Neuronal stem cell (in vitro differentiated cells): ENCODE measurements around the gene ADAM20.

Experiments used
- DNase-seq: peaks from one replicate; pipeline ENCODE4 v3.0.0-alpha.2; 2013; ENCODE audit warnings: low spot score
- H2AFZ ChIP-seq: one replicate; pipeline ENCODE4 v1.6.1; 2013; ENCODE audit warnings: mild to moderate bottlenecking, low read length, inconsistent platforms
- H2AK5ac ChIP-seq: 2 replicates; pipeline ENCODE4 v1.6.1; 2013; ENCODE audit warnings: low read depth, mild to moderate bottlenecking, inconsistent platforms, low read length, moderate library complexity, mixed read lengths
- H2BK120ac ChIP-seq: 2 replicates; pipeline ENCODE4 v1.6.1; 2013; ENCODE audit warnings: low read depth, mild to moderate bottlenecking, inconsistent platforms, low read length, moderate library complexity, mixed read lengths
- H2BK12ac ChIP-seq: one replicate; pipeline ENCODE4 v1.6.1; 2013; ENCODE audit warnings: low read length, inconsistent platforms
- H2BK15ac ChIP-seq: 2 replicates; pipeline ENCODE4 v1.6.1; 2013; ENCODE audit warnings: mild to moderate bottlenecking, low read length, inconsistent platforms, mixed read lengths
- H2BK5ac ChIP-seq: one replicate; pipeline ENCODE4 v1.6.1; 2013; ENCODE audit warnings: inconsistent platforms, mild to moderate bottlenecking, low read length, moderate library complexity
- H3K14ac ChIP-seq: one replicate; pipeline ENCODE4 v1.6.1; 2013; ENCODE audit warnings: low read length, inconsistent platforms
- H3K18ac ChIP-seq: 2 replicates; pipeline ENCODE4 v1.6.1; 2013; ENCODE audit warnings: low read length, inconsistent platforms
- H3K23ac ChIP-seq: 2 replicates; pipeline ENCODE4 v1.6.1; 2013; ENCODE audit warnings: low read depth, mild to moderate bottlenecking, mixed read lengths, low read length, inconsistent platforms; ENCODE audit not compliant: poor library complexity
- H3K27ac ChIP-seq: replicated peaks from 3 replicates; pipeline ENCODE4 v1.5.1; 2013; ENCODE audit warnings: low read length, inconsistent platforms
- H3K27me3 ChIP-seq, 3 experiments: 2 replicates each; pipeline ENCODE4 v1.6.1; 2013; ENCODE audit warnings: low read length in 3 of 3, mild to moderate bottlenecking in 2 of 3, inconsistent platforms in 1 of 3, low read depth in 1 of 3, mixed read lengths in 1 of 3, moderate library complexity in 1 of 3; ENCODE audit not compliant: control insufficient read depth in 3 of 3, insufficient read depth in 3 of 3
- H3K36me3 ChIP-seq, 2 donors: replicated peaks in 1 of 2; 2 replicates each; pipeline ENCODE4 v1.6.1; 2013; ENCODE audit warnings: low read length in 2 of 2; ENCODE audit not compliant: control insufficient read depth in 2 of 2, insufficient read depth in 2 of 2
- H3K4ac ChIP-seq: 2 replicates; pipeline ENCODE4 v1.6.1; 2013; ENCODE audit warnings: inconsistent platforms, mild to moderate bottlenecking, low read length, moderate library complexity
- H3K4me1 ChIP-seq, 2 donors: 1 replicate in 1 of 2; 2 replicates in 1 of 2; pipeline ENCODE4 v1.6.1; 2013; ENCODE audit warnings: low read length in 2 of 2, low read depth in 1 of 2; ENCODE audit not compliant: control insufficient read depth in 2 of 2, insufficient read depth in 1 of 2
- H3K4me2 ChIP-seq: one replicate; pipeline ENCODE4 v1.6.1; 2013; ENCODE audit warnings: mild to moderate bottlenecking, low read length, inconsistent platforms; ENCODE audit not compliant: insufficient read depth, poor library complexity, severe bottlenecking
- H3K4me3 ChIP-seq, 2 donors: 2 replicates each; pipeline ENCODE4 v1.5.1; 2013; ENCODE audit warnings: low read length in 2 of 2, mild to moderate bottlenecking in 2 of 2, inconsistent platforms in 1 of 2, moderate library complexity in 1 of 2
- H3K79me1 ChIP-seq: one replicate; pipeline ENCODE4 v1.6.1; 2013; ENCODE audit warnings: low read depth, mild to moderate bottlenecking, inconsistent platforms, low read length, moderate library complexity
- H3K9ac ChIP-seq: one replicate; pipeline ENCODE4 v1.6.1; 2013; ENCODE audit warnings: mild to moderate bottlenecking, low read depth, low read length, inconsistent platforms; ENCODE audit not compliant: poor library complexity
- H3K9me3 ChIP-seq, 2 donors: replicated peaks in 1 of 2; 2 replicates each; pipeline versions ENCODE3 to v1.6.1; 2013; ENCODE audit warnings: low read length in 2 of 2, mild to moderate bottlenecking in 2 of 2, inconsistent platforms in 1 of 2, low read depth in 1 of 2, mixed read lengths in 1 of 2, moderate library complexity in 1 of 2; ENCODE audit not compliant: control insufficient read depth in 2 of 2, insufficient read depth in 1 of 2
- H4K8ac ChIP-seq: one replicate; pipeline ENCODE4 v1.6.1; 2013; ENCODE audit warnings: low read depth, mild to moderate bottlenecking, inconsistent platforms, low read length, moderate library complexity
- H4K91ac ChIP-seq: one replicate; pipeline ENCODE4 v1.6.1; 2013; ENCODE audit warnings: low read length, low read depth, mild to moderate bottlenecking, inconsistent platforms; ENCODE audit not compliant: poor library complexity
- WGBS, 2 donors: extraction: QIAGEN DNeasy Blood & Tissue Kit; methylation state at CpG; one replicate each; pipeline ENCODE4 v1.1.7; 2013; ENCODE audit warnings: missing lambda C conversion rate in 2 of 2, mixed read lengths in 1 of 2; ENCODE audit not compliant: insufficient read length in 2 of 2, insufficient replicate concordance in 1 of 2; ENCODE audit errors: extremely low coverage in 2 of 2; 5-methylcytosine and 5-hydroxymethylcytosine counted together

The ADAM20 gene

DNA sequence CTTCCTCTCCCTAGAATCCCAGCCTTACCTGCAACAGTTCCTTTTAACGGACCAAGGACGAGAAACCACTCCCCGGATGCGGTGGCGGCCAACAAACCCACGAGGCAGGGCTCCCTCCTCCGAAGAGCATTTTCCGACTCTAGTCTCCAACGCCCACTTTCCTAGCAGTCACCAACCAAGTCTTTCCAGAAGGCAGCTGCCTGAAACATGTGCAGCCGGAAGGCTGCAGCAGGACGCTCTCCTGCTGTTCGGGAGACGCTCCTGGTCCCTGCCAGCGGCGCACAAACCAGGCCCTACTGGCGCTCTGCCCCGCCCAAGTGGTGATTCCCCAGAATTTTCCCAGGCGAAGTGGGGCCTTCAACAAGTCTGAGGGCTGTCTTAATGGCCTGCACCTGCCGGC is 21.1 kb upstream of the ADAM20 start:
- H3K79me1 ChIP-seq: no peaks in the 10 kb centered on the region
- no peak overlapping the region for H3K4me2 ChIP-seq
- no peak overlapping the region for H3K4me3 ChIP-seq
- no peak overlapping the region for H3K14ac ChIP-seq
- H4K8ac ChIP-seq: no peak overlapping the region
- H3K18ac ChIP-seq: no peak overlapping the region
- H2BK5ac ChIP-seq: no peak overlapping the region
- H3K36me3 ChIP-seq: no peaks in the 10 kb centered on the region
- H3K23ac ChIP-seq: no peak overlapping the region
- H3K4me1 ChIP-seq: no peaks in the 10 kb centered on the region
- no peak overlapping the region for H3K9ac ChIP-seq
- no peak overlapping the region for H4K91ac ChIP-seq
- peak overlapping the region; percentile 14 for H3K4ac ChIP-seq
- peaks cover 0 to 2% (median 0%) of the 10 kb centered on the region in 3 experiments for H3K27me3 ChIP-seq
- H3K9me3 ChIP-seq: no peaks in the 10 kb centered on the region
- no peak overlapping the region for H2BK12ac ChIP-seq
- H2BK15ac ChIP-seq: no peak overlapping the region
- no peak overlapping the region for H2AFZ ChIP-seq
- no CpG with 5 or more reads among the region's 19 CpGs for WGBS, 2 donors
- DNase-seq: no peak
- no peak overlapping the region for H2BK120ac ChIP-seq
- H3K27ac ChIP-seq: no peak overlapping the region
- H2AK5ac ChIP-seq: no peak overlapping the region

DNA sequence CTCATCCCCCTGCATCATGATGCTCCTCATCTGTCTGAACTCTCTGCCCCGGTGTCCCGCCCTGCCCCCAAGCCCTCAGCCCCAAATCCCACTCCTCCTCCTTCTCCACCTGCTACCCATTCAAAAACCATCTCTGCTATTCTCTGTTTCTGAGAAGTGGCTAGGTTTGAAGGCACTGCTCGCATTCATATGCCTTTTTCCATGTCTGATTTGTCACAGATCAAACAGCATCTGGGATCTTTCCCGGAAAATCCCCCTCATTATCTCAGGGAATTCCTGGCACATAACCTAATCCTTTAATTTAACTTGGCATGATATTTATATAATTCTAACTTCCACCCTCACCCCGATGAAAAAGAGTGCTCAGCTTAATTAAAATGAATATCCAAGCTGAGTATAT is 3.3 kb upstream of the ADAM20 start:
- H3K79me1 ChIP-seq: no peaks in the 10 kb centered on the region
- H3K9me3 ChIP-seq: peaks cover 8 to 9% of the 10 kb centered on the region in 2 donors
- H3K36me3 ChIP-seq: peaks cover 0 to 3% of the 10 kb centered on the region in 2 donors
- H2AFZ ChIP-seq: no peak overlapping the region
- no peak overlapping the region for H2BK5ac ChIP-seq
- H3K4ac ChIP-seq: no peak overlapping the region
- no peak overlapping the region for H3K18ac ChIP-seq
- H4K91ac ChIP-seq: no peak overlapping the region
- no peak overlapping the region for H3K4me2 ChIP-seq
- no peak overlapping the region for H4K8ac ChIP-seq
- no peak overlapping the region for H3K27ac ChIP-seq
- no peak overlapping the region for H2BK15ac ChIP-seq
- H3K4me1 ChIP-seq: no peaks in the 10 kb centered on the region
- H3K4me3 ChIP-seq: no peak overlapping the region
- no peak overlapping the region for H2BK120ac ChIP-seq
- H3K9ac ChIP-seq: no peak overlapping the region
- no peak overlapping the region for H3K23ac ChIP-seq
- no CpG with 5 or more reads among the region's 5 CpGs for whole genome bisulfite sequencing, 2 donors
- DNase-seq: no peak
- H2BK12ac ChIP-seq: no peak overlapping the region
- H3K27me3 ChIP-seq: no peaks in the 10 kb centered on the region
- no peak overlapping the region for H3K14ac ChIP-seq
- H2AK5ac ChIP-seq: no peak overlapping the region

DNA sequence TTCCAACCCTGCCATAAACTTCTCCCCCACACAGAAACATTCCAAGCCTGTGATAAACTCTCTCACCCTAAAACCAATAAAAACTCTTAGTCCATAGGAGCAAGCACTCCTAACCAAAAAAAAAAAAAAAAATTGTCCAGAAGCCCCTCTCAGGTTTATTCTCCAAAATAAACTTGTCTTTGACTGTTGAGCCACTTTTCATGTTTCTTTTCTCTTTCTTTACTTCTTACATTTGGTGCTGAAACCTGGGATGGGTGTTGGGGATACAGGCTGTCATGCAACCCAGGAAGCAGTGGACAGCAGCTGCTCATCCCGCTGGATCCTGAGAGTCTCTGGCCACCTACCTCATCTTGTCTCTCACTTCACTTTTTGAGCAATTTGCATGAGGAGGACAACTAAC is 2.0 kb upstream of the ADAM20 start:
- Histone ChIP-seq H3K4me1 (no peaks in the 10 kb centered on the region), H2BK5ac (no peak overlapping the region), H3K4me3 (no peak overlapping the region), H3K27ac (no peak overlapping the region), H3K18ac (no peak overlapping the region), H4K8ac (no peak overlapping the region), H3K9me3 (peaks cover 8 to 17% of the 10 kb centered on the region in 2 donors), H2BK15ac (no peak overlapping the region), H3K27me3 (no peaks in the 10 kb centered on the region), H3K4me2 (no peak overlapping the region), H3K36me3 (peaks cover 0 to 3% of the 10 kb centered on the region in 2 donors), H2BK12ac (no peak overlapping the region), H3K4ac (no peak overlapping the region), H2BK120ac (no peak overlapping the region), H2AK5ac (no peak overlapping the region), H3K14ac (no peak overlapping the region), H3K9ac (no peak overlapping the region), H2AFZ (no peak overlapping the region), H3K23ac (no peak overlapping the region), H3K79me1 (no peaks in the 10 kb centered on the region), H4K91ac (no peak overlapping the region)
- DNase-seq: no peak
- no CpG with 5 or more reads among the region's 1 CpG for WGBS, 2 donors

DNA sequence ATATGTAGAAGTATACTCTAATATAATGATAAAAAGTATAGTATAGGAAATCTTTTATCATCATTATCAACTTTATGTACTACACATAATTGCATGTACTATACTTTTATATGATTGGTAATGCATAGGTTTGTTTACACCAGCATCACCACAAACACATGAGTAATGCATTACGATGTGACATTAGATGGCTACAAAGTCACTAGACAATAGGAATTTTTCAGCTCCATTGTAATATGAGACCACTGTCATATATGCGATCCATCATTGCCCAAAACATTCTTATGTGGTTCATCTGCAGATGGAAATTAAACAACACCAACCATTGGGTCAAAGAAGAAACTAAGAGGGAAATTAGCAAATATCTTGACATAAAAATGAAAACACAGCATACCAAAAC is 4.4 kb downstream of the ADAM20 start:
- Histone ChIP-seq H3K36me3 (no peaks in the 10 kb centered on the region), H3K27me3 (no peaks in the 10 kb centered on the region), H3K4me1 (no peaks in the 10 kb centered on the region), H3K9ac (no peak overlapping the region), H3K14ac (no peak overlapping the region), H3K23ac (no peak overlapping the region), H2BK15ac (no peak overlapping the region), H3K18ac (no peak overlapping the region), H2AFZ (no peak overlapping the region), H3K4me2 (no peak overlapping the region), H3K79me1 (no peaks in the 10 kb centered on the region), H2BK5ac (no peak overlapping the region), H4K91ac (no peak overlapping the region), H3K4ac (no peak overlapping the region), H2BK12ac (no peak overlapping the region), H2AK5ac (no peak overlapping the region), H4K8ac (no peak overlapping the region), H2BK120ac (no peak overlapping the region), H3K9me3 (peaks cover 0 to 10% of the 10 kb centered on the region in 2 donors), H3K4me3 (no peak overlapping the region), H3K27ac (no peak overlapping the region)
- no CpG with 5 or more reads among the region's 2 CpGs for WGBS, 2 donors
- no peak for DNase-seq
